CD14-positive monocyte (primary cell): ENCODE data around the gene NFKBIL1. TPM values are rescaled to one million over a fixed set of nuclear protein-coding genes. Genes with fewer than 3 reads are reported as not detected.

Experiments
- DNase-seq, 3 donors: peaks; one replicate each; pipeline ENCODE4 v3.0.0-alpha.2; 2011 to 2022
- H2AFZ ChIP-seq: 2 replicates; pipeline ENCODE4 v1.6.0; 2012; ENCODE audit warnings: mild to moderate bottlenecking, low read depth, low read length, inconsistent platforms; ENCODE audit not compliant: insufficient read depth, poor library complexity, severe bottlenecking
- H3K27ac ChIP-seq, 2 donors: 1 replicate in 1 of 2; 2 replicates in 1 of 2; pipeline ENCODE4 v1.5.1; 2012 to 2013; ENCODE audit warnings: low read length in 2 of 2, control low read depth in 1 of 2, inconsistent platforms in 1 of 2, low read depth in 1 of 2, mild to moderate bottlenecking in 1 of 2
- H3K27me3 ChIP-seq, 2 donors: one replicate each; pipeline versions ENCODE4 v1.6.0 to v1.6.1; 2011 to 2013; ENCODE audit warnings: low read length in 2 of 2; ENCODE audit not compliant: control insufficient read depth in 2 of 2, insufficient read depth in 2 of 2
- H3K36me3 ChIP-seq, 2 donors: replicated peaks in 1 of 2; 1 replicate in 1 of 2; 2 replicates in 1 of 2; pipeline versions ENCODE4 v1.5.1 to v1.6.1; 2012 to 2013; ENCODE audit warnings: low read length in 2 of 2, control low read depth in 1 of 2, inconsistent platforms in 1 of 2, mild to moderate bottlenecking in 1 of 2; ENCODE audit not compliant: insufficient read depth in 2 of 2, control insufficient read depth in 1 of 2
- H3K4me1 ChIP-seq, 2 donors: 1 replicate in 1 of 2; 2 replicates in 1 of 2; pipeline versions ENCODE4 v1.5.1 to v1.6.1; 2012 to 2013; ENCODE audit warnings: low read length in 2 of 2, control low read depth in 1 of 2, inconsistent platforms in 1 of 2, mild to moderate bottlenecking in 1 of 2, moderate library complexity in 1 of 2; ENCODE audit not compliant: insufficient read depth in 2 of 2, control insufficient read depth in 1 of 2
- H3K4me2 ChIP-seq: replicated peaks from 2 replicates; pipeline ENCODE3; 2012; ENCODE audit warnings: low read length, moderate library complexity, mild to moderate bottlenecking; ENCODE audit not compliant: poor library complexity, severe bottlenecking; ENCODE audit errors: extremely low read depth
- H3K4me3 ChIP-seq, 3 experiments: fragments of 200-600 bp in 1 of 3; sonication (generic) in 1 of 3; replicated peaks in 1 of 3; 1 replicate in 2 of 3; 2 replicates in 1 of 3; pipeline ENCODE4 v1.5.1; 2011 to 2013; ENCODE audit warnings: low read length in 3 of 3, mild to moderate bottlenecking in 3 of 3, control low read depth in 2 of 3, low read depth in 2 of 3, inconsistent platforms in 1 of 3, moderate library complexity in 1 of 3
- H3K79me2 ChIP-seq: 2 replicates; pipeline ENCODE4 v1.6.0; 2012; ENCODE audit warnings: mild to moderate bottlenecking, control low read depth, inconsistent platforms, low read length, moderate library complexity; ENCODE audit not compliant: insufficient read depth
- H3K9ac ChIP-seq: 2 replicates; pipeline ENCODE4 v1.6.0; 2017; ENCODE audit warnings: low read length, mild to moderate bottlenecking; ENCODE audit not compliant: insufficient read depth, poor library complexity, severe bottlenecking
- H3K9me3 ChIP-seq, 2 donors: replicated peaks in 1 of 2; 1 replicate in 1 of 2; 2 replicates in 1 of 2; pipeline versions ENCODE4 v1.5.1 to v1.6.1; 2012 to 2013; ENCODE audit warnings: low read length in 2 of 2, control low read depth in 1 of 2; ENCODE audit not compliant: control insufficient read depth in 1 of 2, insufficient read depth in 1 of 2
- H4K20me1 ChIP-seq: 2 replicates; pipeline ENCODE4 v1.6.0; 2012; ENCODE audit warnings: mild to moderate bottlenecking, low read length, control low read depth, moderate library complexity; ENCODE audit not compliant: insufficient read depth
- H3K27ac Mint-ChIP-seq, 7 donors: one replicate each; pipeline ENCODE4 v1.8.0; 2020; ENCODE audit warnings: mild to moderate bottlenecking in 7 of 7, mixed read lengths in 7 of 7, moderate library complexity in 6 of 7, inconsistent platforms in 2 of 7
- H3K27me3 Mint-ChIP-seq, 3 donors: one replicate each; pipeline ENCODE4 v1.8.0; 2021 to 2022; ENCODE audit warnings: low read depth in 3 of 3, mild to moderate bottlenecking in 3 of 3, mixed read lengths in 3 of 3, moderate library complexity in 3 of 3, inconsistent platforms in 1 of 3
- H3K36me3 Mint-ChIP-seq, 2 donors: one replicate each; pipeline ENCODE4 v1.8.0; 2020; ENCODE audit warnings: mixed read lengths in 2 of 2, inconsistent platforms in 1 of 2, mild to moderate bottlenecking in 1 of 2
- H3K4me1 Mint-ChIP-seq: one replicate; pipeline ENCODE4 v1.8.0; 2020; ENCODE audit warnings: mild to moderate bottlenecking, mixed read lengths
- H3K4me3 Mint-ChIP-seq, 2 donors: one replicate each; pipeline ENCODE4 v1.8.0; 2020; ENCODE audit warnings: mild to moderate bottlenecking in 2 of 2, mixed read lengths in 2 of 2, moderate library complexity in 1 of 2
- H3K9me3 Mint-ChIP-seq, 7 donors: one replicate each; pipeline ENCODE4 v1.8.0; 2020 to 2022; ENCODE audit warnings: mixed read lengths in 7 of 7, mild to moderate bottlenecking in 6 of 7, moderate library complexity in 6 of 7, inconsistent platforms in 2 of 7
- CTCF ChIP-seq: fragments of 200-600 bp; IDR thresholded peaks from one replicate; pipeline ENCODE4 v1.8.0; 2022; ENCODE audit warnings: antibody characterized with exemption, mild to moderate bottlenecking
- WGBS: methylation state at CpG from one replicate; pipeline ENCODE4 v1.1.5; 2013; ENCODE audit warnings: missing lambda C conversion rate; ENCODE audit not compliant: insufficient coverage; 5-methylcytosine and 5-hydroxymethylcytosine counted together
- intact Hi-C, 2 donors: fragments of 100-400 bp; cut with micrococcal nuclease; formaldehyde crosslinking; loops; one replicate each; pipeline versions ENCODE4 v1.15.0 to v1.15.1; 2023
- polyA plus RNA-seq, 3 donors: library from polyadenylated mRNA; depleted of rRNA in 1 of 3; unstranded in 2 of 3; stranded (reverse) in 1 of 3; fragments of 300-500 nt in 2 of 3; fragments of >200 nt in 1 of 3; fragmentation: Illumina TruSeq in 2 of 3; gene quantifications; 1 replicate in 2 of 3; 2 replicates in 1 of 3; pipeline ENCODE4 v1.2.3, GENCODE V29; 2012 to 2021

The NFKBIL1 gene
- polyA plus RNA-seq, 3 donors: 7.7 to 10.3 (median 8.0) TPM

DNA sequence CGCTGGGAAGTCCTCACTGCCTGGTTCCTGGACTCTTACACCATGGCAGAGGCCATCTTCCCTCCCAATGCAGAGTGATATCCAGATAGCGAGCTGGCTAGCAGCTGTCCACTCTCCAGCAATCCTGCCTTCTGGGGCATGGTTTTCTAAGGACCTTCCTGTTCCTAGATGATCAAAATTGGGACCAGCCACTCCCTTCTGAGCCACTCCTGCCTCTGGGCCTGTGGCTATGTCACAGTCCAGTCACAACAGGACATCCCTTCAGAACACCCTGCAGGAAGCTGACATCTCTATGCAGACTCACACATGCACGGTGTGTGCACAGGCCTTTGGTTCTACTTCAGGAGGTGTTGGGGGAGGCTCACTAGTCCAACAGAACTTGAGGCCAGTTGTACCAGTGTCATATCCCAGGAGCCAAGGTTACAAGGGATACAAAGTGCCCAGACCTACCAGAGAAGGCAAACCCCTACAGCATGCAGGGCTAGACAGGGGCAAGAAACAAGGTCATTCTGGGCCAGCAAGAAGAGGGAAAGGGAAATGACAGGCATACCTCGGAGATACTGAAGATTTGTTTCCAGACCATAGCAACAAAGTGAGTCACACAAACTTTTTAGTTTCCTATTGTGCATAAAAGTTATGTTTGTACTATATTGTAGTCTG lies 21.3 kb upstream of the NFKBIL1 start:
- H3K36me3 Mint-ChIP-seq: peaks cover 19 to 20% of the 10 kb centered on the region in 2 donors
- H3K9me3 Mint-ChIP-seq: no peaks in the 10 kb centered on the region
- DNase-seq: no peak
- H3K4me1 Mint-ChIP-seq: peaks cover 3% of the 10 kb centered on the region
- H3K9ac ChIP-seq: no peak overlapping the region
- H2AFZ ChIP-seq: no peak overlapping the region
- H4K20me1 ChIP-seq: peaks cover 30% of the 10 kb centered on the region
- no peak overlapping the region for H3K4me3 Mint-ChIP-seq
- H3K27me3 Mint-ChIP-seq: peaks cover 2 to 3% (median 3%) of the 10 kb centered on the region in 3 donors
- H3K9me3 ChIP-seq: no peaks in the 10 kb centered on the region
- WGBS: 97% methylated on average over 2 of the region's 4 CpGs
- intact Hi-C loops: no loop called here
- peak overlapping the region in 3 of 7 donors; percentile 7 to 45 (median 22) for H3K27ac Mint-ChIP-seq
- no peak overlapping the region for H3K27ac ChIP-seq
- H3K36me3 ChIP-seq: peaks cover 17 to 19% of the 10 kb centered on the region in 2 donors
- H3K4me1 ChIP-seq: no peaks in the 10 kb centered on the region
- no peak for TF ChIP-seq CTCF
- H3K79me2 ChIP-seq: no peaks in the 10 kb centered on the region
- H3K4me2 ChIP-seq: no peak overlapping the region
- no peak overlapping the region for H3K4me3 ChIP-seq
- H3K27me3 ChIP-seq: no peaks in the 10 kb centered on the region

DNA sequence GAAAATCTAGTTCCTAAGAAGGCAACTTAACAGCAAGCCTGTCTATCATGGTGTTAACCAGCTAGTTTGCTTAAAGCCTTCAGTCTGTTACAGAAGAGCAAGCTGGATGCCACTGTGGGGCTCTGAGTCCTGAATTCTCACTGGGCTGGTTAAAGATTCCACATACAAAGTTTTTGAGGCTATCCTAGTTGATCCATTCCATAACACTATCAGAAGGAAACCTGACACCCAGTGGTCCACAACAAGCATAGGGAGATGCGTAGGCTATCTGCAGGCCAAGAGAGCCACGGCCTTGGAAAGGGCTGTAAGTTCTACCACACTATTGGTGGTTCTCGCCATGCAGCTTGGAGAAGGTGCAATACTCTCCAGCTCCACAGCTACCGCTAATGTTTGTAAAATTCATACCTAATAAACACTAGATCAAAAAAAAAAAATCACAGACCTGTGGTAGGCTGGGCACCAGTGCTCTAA lies 19.1 kb upstream of the NFKBIL1 start:
- H3K4me2 ChIP-seq: no peak overlapping the region
- H4K20me1 ChIP-seq: peaks cover 53% of the 10 kb centered on the region
- peaks cover 3% of the 10 kb centered on the region for H3K4me1 Mint-ChIP-seq
- no peaks in the 10 kb centered on the region for H3K4me1 ChIP-seq
- no peak overlapping the region for H3K9ac ChIP-seq
- no peak overlapping the region for H2AFZ ChIP-seq
- no peak overlapping the region for H3K27ac ChIP-seq
- no peak for TF ChIP-seq CTCF
- intact Hi-C loops: no loop called here
- peaks cover 39 to 43% of the 10 kb centered on the region in 2 donors for H3K36me3 Mint-ChIP-seq
- H3K27ac Mint-ChIP-seq: peak overlapping the region in 4 of 7 donors; percentile 7 to 75 (median 41)
- peaks cover 14% of the 10 kb centered on the region for H3K79me2 ChIP-seq
- H3K9me3 ChIP-seq: no peaks in the 10 kb centered on the region
- no peak overlapping the region for H3K4me3 ChIP-seq
- H3K9me3 Mint-ChIP-seq: no peaks in the 10 kb centered on the region
- WGBS: 100% methylated on average over 1 of the region's 4 CpGs
- DNase-seq: no peak
- H3K27me3 Mint-ChIP-seq: peaks cover 0 to 2% (median 1%) of the 10 kb centered on the region in 3 donors
- peaks cover 39 to 42% of the 10 kb centered on the region in 2 donors for H3K36me3 ChIP-seq
- H3K4me3 Mint-ChIP-seq: no peak overlapping the region
- no peaks in the 10 kb centered on the region for H3K27me3 ChIP-seq
